Amniotic stem cell (primary cell): Measurements from ENCODE around the gene DRC7.
"Not testable (repeated sequence)": the region's sequence is repeated elsewhere in the genome, so short reads cannot be mapped to it uniquely, and the experiment has no call there.

Experiments
- DNase-seq: peaks from one replicate; lab custom pipeline; 2025; lab: John Stamatoyannopoulos, UW

The DRC7 gene

GRCh38 chr16:57734925-57735754 lies 40.5 kb downstream of the DRC7 start:
- peak; percentile 100 for DNase-seq

DNA sequence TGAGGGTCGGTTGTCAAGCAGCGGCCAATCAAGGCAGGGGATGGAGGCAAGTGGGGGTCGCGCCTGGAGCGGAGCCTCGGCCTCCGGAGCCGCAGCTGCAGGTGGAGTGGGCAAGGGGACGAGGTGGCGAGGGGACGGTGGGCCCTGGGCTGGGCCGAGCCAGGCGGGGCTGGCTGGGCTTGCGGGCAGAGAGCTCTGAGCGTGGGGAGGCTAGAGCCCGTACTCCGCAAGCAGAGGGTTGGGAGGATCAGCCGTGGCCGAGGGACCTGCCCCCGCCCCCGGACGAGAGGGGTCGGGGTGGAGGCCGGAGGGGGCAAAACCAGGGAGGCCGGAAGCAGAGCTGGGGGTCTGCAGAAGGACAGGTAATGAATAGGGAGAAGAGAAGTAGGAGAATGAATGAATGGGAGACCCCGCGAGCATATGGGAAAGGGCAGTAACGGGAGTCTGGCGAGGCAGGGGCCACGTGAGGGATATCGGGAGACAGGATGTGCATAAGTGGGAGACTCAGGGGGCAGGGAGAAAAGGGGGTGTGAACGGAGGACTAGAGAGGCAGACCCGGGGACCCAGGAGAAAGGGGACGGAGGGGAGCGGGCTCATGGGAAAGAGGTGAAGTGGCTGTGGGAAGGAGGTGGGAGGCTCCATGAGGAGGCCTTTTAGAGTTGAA lies 41.3 kb downstream of the DRC7 start, which contains the start of gene KATNB1:
Gene KATNB1, plus strand, starts transcription at position 16 of the 664 bp plus-strand sequence. CDS start 1,474 bp downstream, outside the sequence.
- DNase-seq: no peak

DNA sequence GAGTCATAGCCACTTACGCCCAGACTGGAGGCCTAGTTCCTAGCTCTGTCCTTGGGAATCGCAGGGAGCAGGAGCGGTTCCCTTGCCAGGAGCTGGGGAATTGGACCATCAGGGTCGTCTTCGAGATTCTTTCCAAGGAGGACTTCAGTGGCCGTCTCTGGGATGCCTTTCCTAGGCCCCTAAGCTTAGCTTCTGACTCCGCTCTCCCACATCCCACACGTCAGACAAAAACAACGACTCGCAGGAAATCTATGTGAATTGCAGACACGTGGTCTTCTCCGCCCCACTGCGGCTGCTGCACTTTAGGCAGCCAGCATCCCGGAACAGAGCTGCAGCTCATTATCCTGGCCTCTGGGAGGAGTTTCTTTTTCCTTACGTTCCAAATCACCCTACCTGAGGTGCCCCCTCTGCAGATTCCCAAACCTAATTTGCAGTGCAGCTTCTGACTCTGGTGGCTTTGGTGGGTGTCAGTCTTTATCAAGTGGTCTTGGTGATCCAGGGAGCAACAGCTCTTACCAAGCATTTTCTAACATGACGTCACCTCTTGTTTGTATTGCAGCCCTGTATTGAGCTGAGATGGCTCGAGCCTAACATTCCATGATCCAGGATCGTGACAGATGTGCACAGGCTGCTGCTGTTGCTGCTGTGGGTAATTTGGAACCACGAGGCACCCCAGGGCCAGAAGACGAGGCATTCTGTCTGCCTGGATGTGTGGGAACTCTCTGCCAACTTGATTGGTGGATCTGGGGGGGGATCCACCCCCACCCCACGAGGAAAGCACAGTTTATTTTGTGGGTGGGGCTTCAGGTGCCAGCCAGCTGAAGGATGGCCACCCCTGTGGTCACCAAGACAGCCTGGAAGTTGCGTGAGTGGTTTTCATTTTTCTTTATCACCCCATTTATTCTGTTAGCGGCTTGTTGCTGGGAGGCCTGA lies 42.1 kb downstream of the DRC7 start:
- DNase-seq: no peak

GRCh38 chr16:57738844-57739243 lies 44.2 kb downstream of the DRC7 start:
- no peak for DNase-seq

GRCh38 chr16:57739756-57740422 lies 45.3 kb downstream of the DRC7 start:
- no peak for DNase-seq

- DNase-seq: no peak
Measured at GRCh38 chr16:57740423-57741071, 45.9 kb downstream of the DRC7 start.

DNA sequence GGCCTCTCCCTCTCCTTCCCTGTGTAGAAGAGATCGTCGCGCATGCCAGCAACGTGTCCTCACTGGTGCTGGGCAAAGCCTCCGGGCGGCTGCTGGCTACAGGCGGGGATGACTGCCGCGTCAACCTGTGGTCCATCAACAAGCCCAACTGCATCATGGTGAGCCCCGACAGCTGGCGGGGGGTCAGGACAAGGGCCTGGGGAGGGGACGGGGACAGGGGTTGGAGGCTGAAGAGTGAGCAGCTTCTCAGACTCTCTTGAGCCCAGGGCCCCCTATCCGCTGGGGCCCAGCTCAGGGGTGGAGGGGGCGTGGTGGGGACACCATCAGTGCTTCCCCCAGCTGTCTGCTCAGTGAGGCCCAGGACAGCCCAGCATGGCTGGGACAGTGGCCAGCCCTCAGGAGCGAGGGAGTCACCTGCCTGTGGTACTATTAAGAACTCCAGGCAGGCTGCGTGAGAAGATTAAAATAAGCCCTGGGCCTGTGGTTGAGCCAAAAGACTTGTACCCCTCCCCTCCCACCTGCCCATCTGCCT lies 47.1 kb downstream of the DRC7 start:
- no peak for DNase-seq

- no peak for DNase-seq
Measured at GRCh38 chr16:57742543-57742942, 47.9 kb downstream of the DRC7 start.

DNA sequence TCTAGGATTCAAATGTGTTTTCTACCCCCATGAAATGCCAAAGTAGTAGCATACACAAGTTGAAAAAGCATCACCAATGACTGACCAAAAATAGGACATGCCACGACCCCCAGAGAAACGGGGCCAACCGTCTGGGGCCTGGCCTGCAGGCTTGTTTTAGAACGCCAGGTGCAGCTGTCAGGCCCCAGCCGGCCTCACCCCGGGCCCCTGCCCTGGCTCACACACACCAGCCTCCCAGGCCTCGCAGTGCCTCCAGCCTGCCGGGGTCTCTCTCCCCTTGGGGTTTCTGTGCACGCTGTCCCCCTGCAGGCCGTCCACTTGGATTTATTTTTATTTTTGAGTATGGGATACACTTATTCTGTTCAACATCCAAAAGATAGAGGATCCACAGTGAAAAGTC lies 48.9 kb downstream of the DRC7 start:
- DNase-seq: no peak

- DNase-seq: no peak
Measured at GRCh38 chr16:57743886-57744641, 49.5 kb downstream of the DRC7 start.

- no peak for DNase-seq
Measured at GRCh38 chr16:57744642-57744903, 50.0 kb downstream of the DRC7 start.

DNA sequence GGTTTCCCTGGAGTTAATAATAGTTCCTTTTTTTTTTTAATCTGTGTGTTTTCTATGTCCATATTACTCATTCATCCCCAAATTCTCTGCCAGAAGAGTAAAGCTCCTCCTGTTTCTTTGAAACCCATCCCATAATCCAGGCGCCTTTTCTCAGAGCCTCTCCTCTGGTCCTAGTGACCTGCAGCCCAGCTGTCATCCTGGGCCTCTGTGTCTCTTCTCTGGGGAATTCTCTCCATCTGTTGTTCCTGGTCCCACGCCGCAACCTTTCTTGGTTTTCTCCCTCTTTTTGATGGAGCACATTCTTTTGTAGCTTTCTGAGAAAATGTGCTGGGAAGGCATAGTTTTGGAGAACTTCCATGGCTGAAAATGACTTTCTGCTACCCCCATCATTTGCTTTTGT lies 51.2 kb downstream of the DRC7 start:
- no peak for DNase-seq

GRCh38 chr16:57746316-57746715 lies 51.7 kb downstream of the DRC7 start:
- DNase-seq: not testable (repeated sequence)

- DNase-seq: no peak
Measured at GRCh38 chr16:57747091-57747490, 52.5 kb downstream of the DRC7 start.

GRCh38 chr16:57747496-57747895 lies 52.9 kb downstream of the DRC7 start:
- no peak for DNase-seq

DNA sequence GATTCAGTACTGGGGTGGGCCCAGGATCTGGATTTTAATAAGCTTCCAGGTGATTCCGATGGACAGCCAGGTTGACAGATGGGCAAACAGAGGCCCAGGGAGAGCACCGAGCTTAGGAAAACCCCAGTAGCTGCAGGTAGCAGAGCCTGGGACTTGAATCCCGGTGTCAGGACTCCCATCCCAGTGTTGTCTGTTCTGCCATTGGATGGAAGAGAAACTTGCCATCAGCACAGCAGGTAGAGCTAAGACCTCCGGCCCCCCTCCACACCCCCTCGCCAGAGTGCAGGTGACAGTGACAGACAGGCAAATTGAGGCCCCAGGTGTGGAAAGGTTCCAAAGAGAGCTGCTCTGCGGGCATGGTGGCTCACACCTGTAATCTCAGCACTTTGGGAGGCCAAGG lies 53.4 kb downstream of the DRC7 start:
- DNase-seq: no peak

- DNase-seq: no peak
Measured at GRCh38 chr16:57748596-57748995, 54.0 kb downstream of the DRC7 start.

DNA sequence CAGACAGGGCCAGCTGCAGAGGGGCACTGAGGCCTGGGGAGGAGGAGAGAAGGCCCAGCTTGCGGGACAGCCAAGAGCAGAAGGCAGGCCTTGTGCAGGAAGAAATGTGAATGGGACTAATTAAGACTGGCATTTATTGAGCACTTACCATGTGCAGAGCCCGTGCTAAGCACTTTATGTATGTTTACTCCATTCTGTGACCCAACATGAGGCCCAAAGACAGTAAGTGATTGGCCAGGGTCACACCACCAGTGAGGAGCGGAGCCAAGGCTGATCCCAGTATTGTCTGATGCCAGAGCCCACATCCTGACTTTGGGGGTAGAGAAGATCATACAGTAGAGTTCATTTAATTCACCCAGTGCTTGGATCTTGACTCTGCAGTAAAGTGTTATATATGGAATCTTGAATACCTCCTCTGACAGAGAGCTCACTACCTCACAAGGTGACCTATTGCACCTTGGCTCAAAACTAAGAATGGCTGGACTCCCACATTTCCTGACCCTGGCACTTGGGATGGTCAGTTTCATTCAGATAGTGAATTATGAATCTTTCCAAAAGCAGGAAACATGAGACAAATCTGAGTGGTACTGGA lies 54.6 kb downstream of the DRC7 start:
- DNase-seq: no peak

DNA sequence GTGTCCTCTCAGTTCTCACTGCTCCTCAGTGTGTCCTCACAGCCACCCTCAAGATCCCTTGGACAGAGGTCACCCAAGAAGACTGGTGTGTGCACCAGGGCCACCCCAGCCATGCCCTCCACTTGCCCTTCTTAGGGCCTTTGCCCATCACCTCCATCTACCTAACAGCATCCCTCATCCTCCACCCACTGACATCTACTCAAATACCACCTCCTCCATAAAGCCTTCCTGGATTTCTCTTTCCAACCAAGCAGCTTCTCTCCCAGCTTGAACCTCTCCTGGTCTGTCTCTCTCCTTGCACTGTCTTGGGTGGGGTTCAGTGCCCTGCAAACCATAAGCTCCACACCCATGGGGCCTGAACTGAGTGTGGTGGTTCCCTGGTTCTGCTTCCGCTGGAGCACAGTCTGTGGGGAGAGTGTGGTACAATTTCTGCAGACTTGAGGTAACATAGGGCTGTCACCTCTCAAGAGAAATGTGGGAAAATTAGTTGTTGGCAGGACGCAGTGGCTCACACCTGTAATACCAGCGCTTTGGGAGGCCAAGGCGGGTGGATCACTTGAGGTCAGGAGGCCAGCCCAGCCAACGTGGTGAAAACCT lies 55.3 kb downstream of the DRC7 start:
- DNase-seq: no peak
